ENCODE measurements around the gene GMNN.

- TF ChIP-seq, protein P1, sequence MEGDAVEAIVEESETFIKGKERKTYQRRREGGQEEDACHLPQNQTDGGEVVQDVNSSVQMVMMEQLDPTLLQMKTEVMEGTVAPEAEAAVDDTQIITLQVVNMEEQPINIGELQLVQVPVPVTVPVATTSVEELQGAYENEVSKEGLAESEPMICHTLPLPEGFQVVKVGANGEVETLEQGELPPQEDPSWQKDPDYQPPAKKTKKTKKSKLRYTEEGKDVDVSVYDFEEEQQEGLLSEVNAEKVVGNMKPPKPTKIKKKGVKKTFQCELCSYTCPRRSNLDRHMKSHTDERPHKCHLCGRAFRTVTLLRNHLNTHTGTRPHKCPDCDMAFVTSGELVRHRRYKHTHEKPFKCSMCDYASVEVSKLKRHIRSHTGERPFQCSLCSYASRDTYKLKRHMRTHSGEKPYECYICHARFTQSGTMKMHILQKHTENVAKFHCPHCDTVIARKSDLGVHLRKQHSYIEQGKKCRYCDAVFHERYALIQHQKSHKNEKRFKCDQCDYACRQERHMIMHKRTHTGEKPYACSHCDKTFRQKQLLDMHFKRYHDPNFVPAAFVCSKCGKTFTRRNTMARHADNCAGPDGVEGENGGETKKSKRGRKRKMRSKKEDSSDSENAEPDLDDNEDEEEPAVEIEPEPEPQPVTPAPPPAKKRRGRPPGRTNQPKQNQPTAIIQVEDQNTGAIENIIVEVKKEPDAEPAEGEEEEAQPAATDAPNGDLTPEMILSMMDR (IDR thresholded peaks at IDR 0.05; ENCODE audit: low read depth, low read length), result no peak
- no peak for TF ChIP-seq POLR2A (IDR thresholded peaks at IDR 0.05; ENCODE audit: extremely low read depth, insufficient read length)
- TF ChIP-seq MYC (IDR thresholded peaks at IDR 0.05; ENCODE audit: low read depth, low read length), result no peak
- TF ChIP-seq, protein P2, sequence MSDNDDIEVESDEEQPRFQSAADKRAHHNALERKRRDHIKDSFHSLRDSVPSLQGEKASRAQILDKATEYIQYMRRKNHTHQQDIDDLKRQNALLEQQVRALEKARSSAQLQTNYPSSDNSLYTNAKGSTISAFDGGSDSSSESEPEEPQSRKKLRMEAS (IDR thresholded peaks at IDR 0.05; ENCODE audit: low read depth, low read length), result no peak
Observed at GRCh38 chr6:24824142-24824938, 49.6 kb downstream of the GMNN start.
